Activated CD8-positive, alpha-beta memory T cell treated with anti-CD3 and anti-CD28 coated beads, Interleukin-2, amount 10 ng/mL, durations not matched to agents 7 days and 5 days (primary cell): ENCODE data around the gene COL25A1. TPM values are rescaled to one million over a fixed set of nuclear protein-coding genes. Genes with fewer than 3 reads are reported as not detected.

Source experiments
- ATAC-seq: fragments of 150-1000 bp; cut with Tn5 transposase; one replicate; pipeline ENCODE4 v1.10.0; 2021; ENCODE audit warnings: moderate library complexity
- CTCF ChIA-PET: fragments of 350-600 bp; sonication (Branson Sonifier 250); formaldehyde crosslinking; loops from one replicate; lab custom pipeline; 2021; ENCODE audit warnings: antibody characterized with exemption; lab: Charles Lee
- DNase-seq: peaks from one replicate; pipeline ENCODE4 v3.0.0-alpha.2; 2020
- H3K27ac Mint-ChIP-seq: one replicate; pipeline ENCODE4 v1.8.0; 2021; ENCODE audit warnings: mild to moderate bottlenecking, mixed read lengths
- H3K27me3 Mint-ChIP-seq: one replicate; pipeline ENCODE4 v1.8.0; 2021; ENCODE audit warnings: mixed read lengths
- H3K36me3 Mint-ChIP-seq: one replicate; pipeline ENCODE4 v1.8.0; 2021; ENCODE audit warnings: mild to moderate bottlenecking, mixed read lengths
- H3K4me1 Mint-ChIP-seq: one replicate; pipeline ENCODE4 v1.8.0; 2021; ENCODE audit warnings: mixed read lengths
- H3K4me3 Mint-ChIP-seq: one replicate; pipeline ENCODE4 v1.8.0; 2021; ENCODE audit warnings: mild to moderate bottlenecking, moderate library complexity, mixed read lengths
- H3K9me3 Mint-ChIP-seq: one replicate; pipeline ENCODE4 v1.8.0; 2022; ENCODE audit warnings: low read depth, mixed read lengths
- total RNA-seq, 2 experiments: library from RNA; stranded (reverse); gene quantifications; one replicate each; pipeline ENCODE4 v1.2.3, GENCODE V29; 2021

Gene COL25A1
- total RNA-seq, 2 experiments from 2014 or later, result not detected

GRCh38 chr4:108788731-108789130 lies 513.7 kb downstream of the COL25A1 start:
- H3K36me3 Mint-ChIP-seq, result no peaks in the 10 kb centered on the region
- no peak overlapping the region for H3K27ac Mint-ChIP-seq
- CTCF ChIA-PET, result no interaction called here

DNA sequence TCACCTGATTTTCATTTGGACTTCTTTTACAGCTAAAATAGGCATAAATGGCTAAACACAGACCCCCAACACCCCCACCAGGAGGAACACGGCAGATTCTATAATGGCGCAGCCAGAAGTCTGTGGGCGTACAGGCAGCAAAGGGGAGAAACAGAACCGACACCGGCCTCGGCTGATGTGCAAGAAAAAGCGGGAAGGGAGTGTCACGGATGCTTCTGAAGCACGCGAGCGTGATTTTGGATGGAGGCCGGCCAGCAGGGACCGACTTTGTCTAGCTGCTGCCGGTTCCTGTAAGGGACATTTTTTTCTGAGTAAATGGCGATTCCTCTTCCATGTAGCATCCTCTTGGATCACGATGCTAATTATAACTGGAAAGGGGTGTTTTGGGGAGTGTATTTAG lies 514.7 kb downstream of the COL25A1 start:
- H3K4me3 Mint-ChIP-seq, result no peak overlapping the region
- no peaks in the 10 kb centered on the region for H3K4me1 Mint-ChIP-seq
- DNase-seq, result no peak
- no peaks in the 10 kb centered on the region for H3K27me3 Mint-ChIP-seq
- H3K36me3 Mint-ChIP-seq, result no peaks in the 10 kb centered on the region
- ATAC-seq, result no peak
- no peaks in the 10 kb centered on the region for H3K9me3 Mint-ChIP-seq
- CTCF ChIA-PET, result no interaction called here
- H3K27ac Mint-ChIP-seq, result no peak overlapping the region

More at GRCh38 chr4:108788731-108789130, 513.7 kb downstream of the COL25A1 start:
- Mint-ChIP-seq H3K4me1 (no peaks in the 10 kb centered on the region), H3K9me3 (no peaks in the 10 kb centered on the region), H3K4me3 (no peak overlapping the region), H3K27me3 (peaks cover 7% of the 10 kb centered on the region)
- ATAC-seq (no peak), DNase-seq (no peak)

DNA sequence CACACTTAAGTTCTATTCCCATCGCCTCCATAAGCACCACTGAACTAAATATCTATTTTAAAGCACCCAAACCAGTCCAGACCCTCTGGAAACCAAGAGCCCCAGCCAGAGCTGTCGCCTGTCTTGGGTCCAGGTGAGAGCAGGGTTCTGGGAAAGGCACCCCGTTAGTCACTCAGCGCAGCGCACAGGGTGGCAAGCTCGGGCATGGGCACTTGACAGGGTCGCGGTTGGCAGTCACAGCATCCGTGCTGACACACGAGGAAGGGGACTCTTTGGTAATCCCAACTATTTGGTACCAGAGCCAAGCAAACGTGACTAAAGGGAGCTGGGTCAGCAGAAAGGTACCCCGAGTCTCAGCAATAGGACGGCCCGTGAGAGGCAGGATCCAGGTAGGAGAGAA lies 515.4 kb downstream of the COL25A1 start:
- Mint-ChIP-seq H3K4me3 (no peak overlapping the region), H3K36me3 (no peaks in the 10 kb centered on the region), H3K27ac (no peak overlapping the region), H3K27me3 (no peaks in the 10 kb centered on the region), H3K9me3 (no peaks in the 10 kb centered on the region), H3K4me1 (no peaks in the 10 kb centered on the region)
- no peak for DNase-seq
- CTCF ChIA-PET, result no interaction called here
- ATAC-seq, result no peak

DNA sequence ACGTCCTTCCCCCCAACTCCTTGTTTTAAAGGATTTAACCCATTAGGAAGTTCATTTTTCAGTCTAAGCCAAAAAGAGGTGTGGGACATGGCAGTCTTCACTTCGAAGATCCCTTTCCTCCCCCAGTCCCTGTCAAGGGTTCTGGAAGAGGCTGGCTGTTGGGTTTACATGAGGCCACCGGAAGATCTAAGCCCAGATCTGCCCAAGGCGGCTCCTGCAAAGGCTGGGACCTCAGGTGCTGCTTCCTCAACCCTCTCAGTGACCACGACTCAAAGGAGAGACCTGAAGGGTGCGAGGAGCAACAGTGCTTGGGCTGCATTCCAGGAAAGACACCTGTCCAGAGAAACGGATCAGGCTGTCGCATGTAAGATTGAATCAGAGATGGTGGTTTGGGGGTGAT lies 516.1 kb downstream of the COL25A1 start:
- no peak for ATAC-seq

GRCh38 chr4:108783665-108784463 lies 518.6 kb downstream of the COL25A1 start:
- Mint-ChIP-seq H3K27me3 (peaks cover 4% of the 10 kb centered on the region), H3K4me1 (no peaks in the 10 kb centered on the region), H3K4me3 (no peak overlapping the region), H3K27ac (no peak overlapping the region), H3K36me3 (no peaks in the 10 kb centered on the region), H3K9me3 (no peaks in the 10 kb centered on the region)
- ATAC-seq, result no peak
- DNase-seq, result no peak
- CTCF ChIA-PET, result interaction anchor here (0.6 kb wide), 1 partner anchor 395 kb away, joined by 3 read pairs; no protein-coding TSS in a partner anchor

More for the DNA sequence above, 516.1 kb downstream of the COL25A1 start:
- H3K9me3 Mint-ChIP-seq, result no peaks in the 10 kb centered on the region
- DNase-seq, result no peak
- H3K4me3 Mint-ChIP-seq, result no peak overlapping the region
- H3K4me1 Mint-ChIP-seq, result no peaks in the 10 kb centered on the region
- CTCF ChIA-PET, result no interaction called here
- H3K27me3 Mint-ChIP-seq, result no peaks in the 10 kb centered on the region
- H3K36me3 Mint-ChIP-seq, result no peaks in the 10 kb centered on the region
- no peak overlapping the region for H3K27ac Mint-ChIP-seq

DNA sequence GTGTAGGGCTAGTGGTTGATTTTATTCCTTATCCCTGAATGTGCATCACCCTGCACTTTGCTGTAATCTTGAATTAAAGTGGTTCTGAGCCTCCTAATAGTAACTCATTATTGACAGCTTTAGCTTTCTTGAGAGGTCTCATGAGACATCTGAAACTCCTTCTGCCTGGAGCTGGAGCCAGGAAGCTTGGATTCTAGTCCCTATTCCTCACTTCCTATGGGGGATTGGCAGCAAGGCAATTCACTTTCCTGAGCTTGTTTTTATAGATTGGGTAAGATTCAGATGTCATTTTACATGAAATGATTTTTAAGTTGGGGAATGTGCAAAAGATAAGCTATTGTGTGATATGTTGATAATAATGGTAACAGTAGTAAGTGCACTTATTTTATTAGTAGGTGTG lies 522.5 kb downstream of the COL25A1 start:
- H3K4me1 Mint-ChIP-seq, result no peaks in the 10 kb centered on the region
- DNase-seq (no peak), ATAC-seq (no peak)
- CTCF ChIA-PET, result interaction anchor here (0.7 kb wide), 1 partner anchor 16 kb away, joined by 3 read pairs; no protein-coding TSS in a partner anchor
- no peaks in the 10 kb centered on the region for H3K9me3 Mint-ChIP-seq
- peaks cover 18% of the 10 kb centered on the region for H3K27me3 Mint-ChIP-seq
- no peak overlapping the region for H3K4me3 Mint-ChIP-seq
- H3K36me3 Mint-ChIP-seq, result no peaks in the 10 kb centered on the region
- H3K27ac Mint-ChIP-seq, result no peak overlapping the region

GRCh38 chr4:108777388-108777787 lies 525.1 kb downstream of the COL25A1 start:
- Mint-ChIP-seq H3K27me3 (peaks cover 24% of the 10 kb centered on the region), H3K27ac (no peak overlapping the region), H3K4me1 (no peaks in the 10 kb centered on the region), H3K36me3 (no peaks in the 10 kb centered on the region), H3K9me3 (no peaks in the 10 kb centered on the region), H3K4me3 (no peak overlapping the region)
- CTCF ChIA-PET, result interaction anchor here (0.9 kb wide), 1 partner anchor 23 kb away, joined by 3 read pairs; no protein-coding TSS in a partner anchor
- ATAC-seq, result no peak
- DNase-seq, result no peak

- ATAC-seq, result no peak
- H3K4me3 Mint-ChIP-seq, result no peak overlapping the region
- peaks cover 24% of the 10 kb centered on the region for H3K27me3 Mint-ChIP-seq
- H3K36me3 Mint-ChIP-seq, result no peaks in the 10 kb centered on the region
- H3K27ac Mint-ChIP-seq, result no peak overlapping the region
- no peaks in the 10 kb centered on the region for H3K4me1 Mint-ChIP-seq
- DNase-seq, result no peak
- CTCF ChIA-PET, result no interaction called here
- no peaks in the 10 kb centered on the region for H3K9me3 Mint-ChIP-seq
Measured at GRCh38 chr4:108775921-108776320, 526.5 kb downstream of the COL25A1 start.

DNA sequence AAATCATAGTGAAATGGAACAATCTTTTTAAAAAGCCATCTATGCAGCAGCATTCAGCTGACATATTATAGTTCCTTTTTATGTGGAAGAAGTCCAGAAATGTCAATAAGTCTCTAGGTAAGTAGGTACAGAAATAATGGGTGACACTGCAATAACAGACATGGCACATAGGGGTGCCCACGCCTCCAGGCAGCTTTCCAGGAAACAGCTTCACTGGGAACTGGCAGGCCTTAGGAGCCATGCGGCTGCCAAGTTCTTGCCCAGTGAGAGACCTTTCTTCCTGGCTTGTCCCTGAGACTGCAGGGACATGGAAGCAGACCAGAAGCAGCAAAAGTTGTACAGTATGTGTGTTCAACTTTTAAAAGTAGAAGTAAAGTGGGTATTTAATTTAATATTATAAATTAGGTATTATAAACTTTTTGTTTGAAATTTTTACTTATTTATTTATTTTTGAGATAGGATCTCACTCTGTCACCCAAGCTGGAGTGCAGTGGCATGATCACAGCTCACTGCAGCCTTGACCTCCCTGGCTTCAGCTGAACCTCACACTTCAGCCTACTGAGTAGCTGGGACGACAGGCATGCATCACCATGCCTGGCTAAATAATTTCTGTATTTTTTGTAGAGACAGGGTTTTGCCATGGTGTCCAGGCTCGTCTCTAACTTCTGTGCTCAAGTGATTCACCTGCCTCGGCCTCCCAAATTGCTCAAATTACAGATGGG lies 527.5 kb downstream of the COL25A1 start:
- Mint-ChIP-seq H3K27me3 (peaks cover 24% of the 10 kb centered on the region), H3K36me3 (no peaks in the 10 kb centered on the region), H3K9me3 (no peaks in the 10 kb centered on the region), H3K4me3 (no peak overlapping the region), H3K4me1 (no peaks in the 10 kb centered on the region), H3K27ac (no peak overlapping the region)
- ATAC-seq (no peak), DNase-seq (no peak)
- CTCF ChIA-PET, result interaction anchor here (0.6 kb wide), 1 partner anchor 10 kb away, joined by 6 read pairs; no protein-coding TSS in a partner anchor

DNA sequence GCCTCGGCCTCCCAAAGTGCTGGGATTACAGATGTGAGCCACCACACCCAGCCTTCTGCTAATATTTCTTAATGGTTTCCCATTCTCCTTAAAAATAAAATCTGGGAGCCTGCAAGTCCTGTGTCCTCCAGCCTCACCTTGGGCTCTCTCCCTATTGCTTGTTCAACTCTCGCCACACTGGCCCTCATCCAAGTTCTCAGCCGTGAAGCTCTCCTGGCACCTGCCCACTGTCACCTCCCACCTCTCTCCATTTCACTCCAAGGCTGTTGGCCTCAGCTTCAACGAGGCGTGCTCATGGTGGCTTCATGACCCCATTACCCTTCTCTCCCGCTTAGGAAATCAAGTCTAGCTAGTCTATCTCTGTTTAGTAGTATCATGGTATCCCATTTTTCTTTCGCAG lies 530.1 kb downstream of the COL25A1 start:
- H3K4me1 Mint-ChIP-seq, result no peaks in the 10 kb centered on the region
- DNase-seq, result no peak
- no peak overlapping the region for H3K27ac Mint-ChIP-seq
- ATAC-seq, result no peak
- no peaks in the 10 kb centered on the region for H3K9me3 Mint-ChIP-seq
- H3K4me3 Mint-ChIP-seq, result no peak overlapping the region
- H3K27me3 Mint-ChIP-seq, result peaks cover 21% of the 10 kb centered on the region
- no peaks in the 10 kb centered on the region for H3K36me3 Mint-ChIP-seq
- CTCF ChIA-PET, result no interaction called here

DNA sequence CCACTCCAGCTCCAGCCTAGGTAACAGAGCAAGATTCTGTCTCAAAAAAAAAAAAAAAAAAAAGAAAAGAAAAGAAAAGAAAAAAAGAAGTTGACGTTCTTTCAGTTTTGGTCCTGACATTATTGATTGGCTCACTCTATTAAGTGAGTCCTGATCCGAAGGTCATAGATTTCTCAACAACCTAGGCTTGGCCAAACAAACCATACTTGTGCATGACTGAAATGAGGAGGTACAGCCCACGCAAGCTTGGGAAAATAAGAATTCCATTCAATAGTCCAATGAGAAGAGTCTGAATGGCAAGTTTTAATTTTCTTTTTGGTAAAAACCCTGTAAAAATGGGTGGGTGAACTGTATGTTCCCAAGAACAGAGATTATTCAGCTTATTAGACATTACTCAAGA lies 536.4 kb downstream of the COL25A1 start:
- DNase-seq, result no peak
- Mint-ChIP-seq H3K4me3 (no peak overlapping the region), H3K36me3 (peaks cover 2% of the 10 kb centered on the region), H3K9me3 (no peaks in the 10 kb centered on the region), H3K27ac (no peak overlapping the region), H3K27me3 (peaks cover 47% of the 10 kb centered on the region), H3K4me1 (peaks cover 11% of the 10 kb centered on the region)
- ATAC-seq, result no peak
- CTCF ChIA-PET, result no interaction called here

GRCh38 chr4:108763986-108764385 lies 538.5 kb downstream of the COL25A1 start:
- Mint-ChIP-seq H3K4me1 (peaks cover 11% of the 10 kb centered on the region), H3K4me3 (no peak overlapping the region), H3K36me3 (peaks cover 2% of the 10 kb centered on the region), H3K9me3 (no peaks in the 10 kb centered on the region), H3K27ac (no peak overlapping the region), H3K27me3 (peaks cover 61% of the 10 kb centered on the region)
- CTCF ChIA-PET, result no interaction called here
- DNase-seq (no peak), ATAC-seq (no peak)

GRCh38 chr4:108763226-108763593 lies 539.2 kb downstream of the COL25A1 start:
- CTCF ChIA-PET, result no interaction called here
- Mint-ChIP-seq H3K4me3 (peak overlapping the region; percentile 63), H3K4me1 (peaks cover 11% of the 10 kb centered on the region), H3K27ac (no peak overlapping the region), H3K9me3 (no peaks in the 10 kb centered on the region), H3K36me3 (peaks cover 2% of the 10 kb centered on the region), H3K27me3 (peaks cover 61% of the 10 kb centered on the region)
- no peak for ATAC-seq
- no peak for DNase-seq
